Endothelial cell of umbilical vein (primary cell): Measurements from ENCODE around the gene PPP1CA.

Experiments used
- JUN ChIP-seq: IDR thresholded peaks from 2 replicates; pipeline ENCODE4 v1.6.1; 2011; ENCODE audit warnings: borderline replicate concordance, low read depth; ENCODE audit not compliant: insufficient read length, insufficient read depth
- TF ChIP-seq, protein P1 (sequence below), 2 donors: IDR thresholded peaks; 1 replicate in 1 of 2; 2 replicates in 1 of 2; pipeline ENCODE4 v1.5.1; 2011; ENCODE audit warnings: low read length in 2 of 2, mild to moderate bottlenecking in 2 of 2, moderate library complexity in 2 of 2, control low read depth in 1 of 2, inconsistent platforms in 1 of 2, low read depth in 1 of 2; ENCODE audit not compliant: insufficient read depth in 1 of 2; ENCODE audit errors: extremely low read depth in 1 of 2

- TF ChIP-seq JUN, result no peak
- TF ChIP-seq, protein P1, sequence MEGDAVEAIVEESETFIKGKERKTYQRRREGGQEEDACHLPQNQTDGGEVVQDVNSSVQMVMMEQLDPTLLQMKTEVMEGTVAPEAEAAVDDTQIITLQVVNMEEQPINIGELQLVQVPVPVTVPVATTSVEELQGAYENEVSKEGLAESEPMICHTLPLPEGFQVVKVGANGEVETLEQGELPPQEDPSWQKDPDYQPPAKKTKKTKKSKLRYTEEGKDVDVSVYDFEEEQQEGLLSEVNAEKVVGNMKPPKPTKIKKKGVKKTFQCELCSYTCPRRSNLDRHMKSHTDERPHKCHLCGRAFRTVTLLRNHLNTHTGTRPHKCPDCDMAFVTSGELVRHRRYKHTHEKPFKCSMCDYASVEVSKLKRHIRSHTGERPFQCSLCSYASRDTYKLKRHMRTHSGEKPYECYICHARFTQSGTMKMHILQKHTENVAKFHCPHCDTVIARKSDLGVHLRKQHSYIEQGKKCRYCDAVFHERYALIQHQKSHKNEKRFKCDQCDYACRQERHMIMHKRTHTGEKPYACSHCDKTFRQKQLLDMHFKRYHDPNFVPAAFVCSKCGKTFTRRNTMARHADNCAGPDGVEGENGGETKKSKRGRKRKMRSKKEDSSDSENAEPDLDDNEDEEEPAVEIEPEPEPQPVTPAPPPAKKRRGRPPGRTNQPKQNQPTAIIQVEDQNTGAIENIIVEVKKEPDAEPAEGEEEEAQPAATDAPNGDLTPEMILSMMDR (IDR thresholded peaks at IDR 0.05; ENCODE audit: extremely low read depth in 1 of 2, insufficient read depth in 1 of 2, low read depth in 1 of 2, low read length in 2 of 2), result no peak
Observed at GRCh38 chr11:67433536-67434394, 32.1 kb upstream of the PPP1CA start.
